GM19468 (cell line): Measurements from ENCODE around the gene TLE5.
"Not testable (repeated sequence)": the region's sequence is repeated elsewhere in the genome, so short reads cannot be mapped to it uniquely, and the experiment has no call there.

Experiments
- ATAC-seq: cut with Tn5 transposase; IDR thresholded peaks from one replicate; pipeline ENCODE4 v1.9.1; 2021; ENCODE audit warnings: mild to moderate bottlenecking, moderate library complexity, moderate number of reproducible peaks; ENCODE audit not compliant: unreplicated experiment; ENCODE audit errors: extremely low read depth

The TLE5 gene

DNA sequence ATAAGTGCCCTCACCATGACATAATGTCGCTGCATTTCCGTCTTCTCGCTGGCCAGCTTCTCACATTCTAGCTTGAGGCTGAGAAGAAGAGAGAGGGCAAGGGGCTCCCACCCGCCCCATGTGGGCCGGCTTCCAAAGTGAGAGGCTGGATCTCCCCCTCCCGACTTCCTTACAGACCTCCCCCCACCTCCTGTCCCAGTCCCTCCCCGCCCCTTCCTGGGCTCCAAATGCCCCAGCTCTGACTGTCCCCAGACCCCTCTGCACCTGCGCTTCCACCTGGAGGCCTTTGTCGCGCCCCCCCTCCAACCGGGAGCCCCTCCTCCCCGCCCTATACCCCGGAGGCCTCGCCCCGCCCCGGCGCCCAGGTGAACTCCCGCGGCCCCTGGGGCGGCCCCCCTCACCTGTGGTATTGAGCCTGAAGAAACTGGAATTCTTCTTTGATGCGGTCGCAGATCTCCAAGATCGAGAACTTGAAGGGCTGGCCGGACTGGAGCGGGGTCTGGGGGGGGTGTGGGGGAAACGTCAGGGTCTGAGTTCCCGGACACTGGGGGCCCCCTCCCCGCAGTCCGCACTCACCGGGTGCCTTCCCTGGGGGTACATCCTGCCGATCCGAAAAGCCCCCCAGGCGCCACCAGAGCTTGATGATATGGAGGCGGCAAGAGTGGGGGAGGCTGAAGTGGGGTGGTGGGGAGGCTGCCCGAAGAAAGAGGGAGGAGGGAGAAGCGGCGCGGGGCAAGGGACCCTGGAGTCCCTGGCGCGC lies 33.8 kb downstream of the TLE5 start:
- no peak for ATAC-seq

DNA sequence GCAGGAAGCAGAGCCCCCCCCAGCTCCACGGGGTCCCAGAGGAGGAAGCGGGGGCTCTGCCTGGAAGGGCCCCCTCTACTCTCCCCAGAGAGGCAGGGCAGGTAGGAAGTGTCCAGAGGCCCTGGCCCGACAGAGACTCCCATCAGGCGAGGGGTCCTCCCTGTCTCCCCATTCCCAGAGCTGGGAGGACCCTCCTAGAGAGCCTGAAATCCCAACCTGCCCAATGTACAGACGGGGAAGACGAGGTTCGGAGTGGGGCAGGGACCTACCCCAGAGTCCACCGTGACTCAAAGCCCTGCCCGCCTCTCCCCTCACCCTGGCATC lies 34.4 kb downstream of the TLE5 start:
- no peak for ATAC-seq

DNA sequence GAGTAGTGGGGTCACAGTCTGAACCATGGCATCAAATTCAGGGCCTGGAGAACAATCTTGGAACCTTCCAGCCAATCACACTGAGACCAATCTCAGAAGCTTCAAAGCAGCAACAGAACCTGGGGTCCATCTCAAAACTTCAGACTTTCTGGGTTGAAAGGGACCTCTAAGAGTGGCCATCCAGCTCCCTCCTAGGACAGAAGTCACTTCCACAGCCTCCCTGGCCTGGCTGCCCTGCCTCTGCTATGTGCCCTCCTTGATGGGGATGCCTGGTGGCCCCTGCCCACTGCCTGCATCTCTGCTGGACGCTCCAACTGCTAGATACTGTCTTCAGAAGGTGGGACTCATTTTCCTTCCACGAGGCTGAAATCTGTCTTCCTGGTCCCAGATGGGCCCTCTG lies 35.0 kb downstream of the TLE5 start:
- no peak for ATAC-seq

DNA sequence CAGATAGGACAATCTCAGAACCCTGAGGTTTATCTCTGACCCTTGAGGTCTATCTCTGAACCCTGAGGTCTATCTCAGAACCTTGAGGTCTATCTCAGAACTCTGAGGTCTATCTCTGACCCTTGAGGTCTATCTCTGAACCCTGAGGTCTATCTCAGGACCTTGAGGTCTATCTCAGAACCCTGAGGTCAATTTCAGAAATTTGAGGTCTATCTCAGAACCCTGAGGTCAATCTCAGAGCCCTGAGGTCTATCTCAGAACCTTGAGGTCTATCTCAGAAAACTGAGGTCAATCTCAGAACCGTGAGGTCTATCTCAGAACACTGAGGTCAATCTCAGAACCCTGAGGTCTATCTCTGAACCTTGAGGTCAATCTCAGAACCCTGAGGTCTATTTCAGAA lies 35.5 kb downstream of the TLE5 start:
- ATAC-seq: no peak

DNA sequence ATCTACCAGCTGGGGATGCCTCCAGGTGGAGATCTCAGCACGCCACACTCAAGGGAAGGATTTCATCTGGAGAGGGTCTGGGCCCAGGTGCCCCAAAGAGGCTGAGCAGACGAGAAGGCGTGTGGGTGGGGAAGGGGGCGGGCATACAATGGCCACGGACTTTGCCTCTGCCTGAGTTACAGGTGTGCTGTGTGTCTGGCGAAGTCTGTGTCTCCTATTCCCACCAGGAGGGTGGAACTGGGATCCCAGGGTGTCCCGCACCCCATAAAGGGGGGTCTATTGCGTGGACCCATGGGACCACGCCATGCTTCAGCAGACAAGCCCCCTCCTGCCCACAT lies 36.8 kb downstream of the TLE5 start:
- ATAC-seq: no peak

DNA sequence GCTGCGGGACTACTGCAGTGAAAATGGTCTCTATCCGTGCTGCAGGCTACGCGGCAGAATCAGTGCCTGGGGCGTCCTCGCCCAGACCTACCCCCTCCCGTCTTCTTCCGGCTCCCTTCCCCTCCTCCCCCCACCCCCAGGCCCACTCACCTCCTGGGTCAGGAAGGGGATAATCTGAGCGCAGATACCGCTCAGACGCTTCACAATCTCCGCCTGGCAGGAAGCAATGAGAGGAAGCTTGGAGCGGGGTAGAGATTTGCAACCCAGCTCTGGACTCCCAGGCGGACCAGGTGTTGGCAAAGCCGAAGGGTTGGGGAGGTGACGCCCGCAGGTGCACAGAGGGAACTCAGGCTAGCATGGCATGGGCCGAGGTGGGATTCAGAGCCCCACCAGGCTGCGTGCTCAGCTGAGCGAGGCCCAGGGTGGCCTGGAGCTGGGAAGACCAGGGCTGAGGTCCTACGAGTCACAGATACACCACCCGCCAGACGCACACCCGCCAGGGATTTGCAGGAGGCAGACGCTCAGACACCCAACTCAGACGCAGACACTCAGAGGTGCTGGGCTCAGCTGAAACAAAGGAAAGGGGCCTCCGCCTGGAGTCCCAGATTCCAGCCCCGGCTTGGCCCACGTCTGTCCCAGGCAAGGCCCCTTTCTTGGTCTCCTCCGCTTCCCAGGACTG lies 37.3 kb downstream of the TLE5 start:
- no peak for ATAC-seq

DNA sequence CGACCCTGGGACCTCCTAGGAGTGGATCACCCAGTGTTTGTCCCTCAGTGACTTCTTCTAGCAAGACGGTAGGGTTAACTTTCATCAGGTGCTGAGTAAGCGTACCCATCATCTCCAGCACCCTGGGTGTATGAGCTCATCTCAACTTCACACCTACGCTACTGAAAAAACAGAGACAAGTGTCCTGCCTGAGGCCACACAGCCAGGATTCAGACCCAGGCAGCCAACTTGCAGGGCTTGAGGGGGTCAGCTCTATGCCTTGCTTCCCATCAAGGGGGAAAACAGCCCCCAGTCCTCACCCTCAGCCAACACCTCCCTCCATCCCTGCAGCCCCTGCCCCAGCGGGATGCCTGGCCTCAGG lies 37.8 kb downstream of the TLE5 start:
- no peak for ATAC-seq

DNA sequence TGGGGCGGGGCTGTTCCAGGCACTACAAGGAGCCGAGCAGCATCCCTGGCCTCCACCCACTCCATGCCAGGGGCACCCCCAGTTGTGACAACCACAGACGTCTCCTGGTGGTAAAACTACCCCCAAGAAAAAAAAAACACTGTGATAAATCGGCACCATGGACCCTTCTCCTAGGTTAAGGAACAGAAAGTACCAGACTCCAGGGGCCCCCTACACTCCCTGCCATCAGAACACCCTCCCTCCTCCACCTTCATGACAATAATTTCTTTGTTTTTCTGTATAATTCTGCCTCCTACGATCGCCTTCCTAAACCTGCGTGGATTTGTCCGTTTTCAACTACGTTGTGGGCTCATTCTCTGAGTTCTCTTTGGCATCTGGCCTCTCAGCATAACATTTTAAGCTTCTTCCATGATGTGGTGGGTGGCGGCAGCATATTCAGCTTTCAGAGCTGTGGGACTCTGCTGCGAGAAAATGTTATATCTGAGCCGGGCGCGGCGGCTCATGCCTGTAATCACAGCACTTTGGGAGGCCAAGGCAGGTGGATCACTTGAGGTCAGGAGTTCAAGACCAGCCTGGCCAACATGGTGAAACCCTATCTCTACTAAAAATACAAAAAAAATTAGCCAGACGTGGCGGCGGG lies 41.9 kb downstream of the TLE5 start:
- ATAC-seq: no peak

DNA sequence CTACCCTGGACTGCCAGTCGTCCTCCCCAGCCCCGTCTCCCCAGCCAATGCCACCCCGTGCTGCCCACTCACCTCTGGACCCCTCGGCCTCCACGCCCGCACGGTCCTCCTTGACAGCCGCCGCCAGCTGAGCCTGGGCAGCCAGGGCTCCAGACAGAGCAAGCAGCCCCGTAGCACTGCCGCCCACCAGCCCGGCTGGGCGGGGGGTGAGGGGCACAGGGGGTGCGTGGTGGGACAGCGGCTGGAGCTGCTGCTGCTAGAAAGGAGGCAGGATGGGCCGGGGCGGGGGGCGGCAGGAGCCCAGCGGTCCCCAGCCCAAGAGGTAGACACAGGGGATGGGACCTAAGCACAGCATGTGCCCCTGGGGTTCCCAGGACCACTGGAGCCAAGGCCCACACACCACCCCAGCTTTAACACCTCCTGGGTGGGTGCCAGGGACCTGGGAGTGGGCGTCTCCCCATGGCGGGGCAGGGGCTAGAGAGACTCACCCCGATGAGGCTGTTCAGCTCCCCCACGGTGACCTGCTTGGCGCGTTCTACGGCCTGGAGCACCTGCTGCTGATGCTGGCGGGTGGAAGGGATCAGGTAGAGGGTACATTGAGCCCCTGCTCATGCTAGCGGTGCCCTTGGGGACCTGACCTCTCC lies 43.0 kb downstream of the TLE5 start:
- ATAC-seq: no peak

DNA sequence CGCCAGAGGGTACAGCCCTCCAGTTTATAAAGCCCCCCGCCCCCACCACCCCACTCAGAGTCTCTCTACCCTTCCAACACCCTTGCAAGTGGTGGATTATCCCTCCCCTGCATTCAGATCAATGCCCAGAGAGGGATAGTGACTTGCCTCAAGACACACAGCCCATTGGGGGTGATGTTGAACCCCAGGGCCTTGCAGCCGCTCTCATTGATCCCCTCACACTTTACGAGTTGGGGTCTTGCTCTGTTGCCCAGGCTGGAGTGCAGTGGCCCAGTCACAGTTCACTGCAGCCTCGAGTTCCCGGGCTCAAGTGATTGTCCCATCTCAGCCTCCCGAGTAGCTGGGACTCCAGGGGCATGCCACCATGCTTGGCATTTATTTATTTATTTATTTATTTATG lies 44.4 kb downstream of the TLE5 start:
- no peak for ATAC-seq

DNA sequence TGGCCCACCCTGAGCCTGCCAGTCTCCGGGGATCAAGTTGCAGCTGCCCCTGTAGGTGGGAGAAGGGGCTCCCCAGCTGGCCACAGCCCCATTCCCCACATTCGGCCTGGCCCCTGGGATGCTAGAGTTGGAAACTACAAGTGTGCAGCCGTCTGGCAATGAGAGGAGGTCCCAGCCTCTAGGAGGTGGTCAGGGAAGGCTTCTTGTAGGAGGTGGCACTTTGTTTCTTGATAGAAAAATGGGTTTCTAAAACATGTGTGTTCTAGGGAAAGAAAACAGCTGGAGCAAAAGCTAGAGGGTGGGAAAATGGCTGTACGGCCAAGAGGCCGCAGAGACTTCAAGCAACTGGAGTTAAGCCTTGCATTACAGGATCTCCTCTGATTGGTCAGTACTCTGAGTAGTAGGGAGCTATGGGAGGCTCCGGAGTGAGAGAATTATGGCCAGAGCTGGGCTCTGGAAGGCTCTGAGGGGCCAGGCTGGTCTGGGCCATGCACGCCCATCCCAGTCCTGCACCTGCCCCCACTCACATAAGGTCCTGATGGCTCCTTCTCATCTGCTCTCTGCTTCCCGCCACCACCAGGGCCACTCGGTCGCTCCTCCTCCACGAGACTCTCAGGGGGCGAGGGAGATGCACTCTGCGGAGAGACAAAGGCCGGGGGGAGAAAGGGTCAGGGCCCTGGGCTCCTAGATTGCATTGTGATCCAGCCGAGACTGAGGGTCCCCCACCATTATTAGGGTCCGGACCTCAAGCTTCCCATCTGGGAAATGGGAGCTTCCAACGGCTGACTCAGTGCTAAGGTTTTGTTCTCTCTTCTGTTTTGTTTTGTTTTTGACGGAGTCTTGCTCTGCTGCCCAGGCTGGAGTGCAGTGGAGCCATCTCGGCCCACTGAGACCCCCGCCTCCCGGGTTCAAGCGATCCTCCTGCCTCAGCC lies 46.9 kb downstream of the TLE5 start:
- no peak for ATAC-seq

DNA sequence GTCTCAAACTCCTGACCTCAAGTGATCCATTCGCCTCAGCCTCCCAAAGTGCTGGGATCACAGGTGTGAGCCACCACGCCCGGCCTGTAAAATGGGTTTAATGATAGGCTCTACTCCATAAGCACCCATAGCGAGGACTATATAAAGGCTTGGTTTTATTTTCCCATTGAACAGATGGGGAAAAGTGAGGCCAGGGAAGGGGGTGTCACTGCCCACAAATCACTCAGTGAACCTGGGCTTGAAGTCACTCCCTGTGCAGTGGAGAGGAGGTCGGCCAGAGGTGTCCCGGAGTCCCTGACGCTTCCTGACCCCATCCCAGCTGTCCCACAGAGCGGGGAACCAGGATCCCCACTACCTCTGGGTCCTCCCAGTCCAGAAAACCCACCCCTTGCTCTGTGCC lies 48.2 kb downstream of the TLE5 start:
- ATAC-seq: no peak

DNA sequence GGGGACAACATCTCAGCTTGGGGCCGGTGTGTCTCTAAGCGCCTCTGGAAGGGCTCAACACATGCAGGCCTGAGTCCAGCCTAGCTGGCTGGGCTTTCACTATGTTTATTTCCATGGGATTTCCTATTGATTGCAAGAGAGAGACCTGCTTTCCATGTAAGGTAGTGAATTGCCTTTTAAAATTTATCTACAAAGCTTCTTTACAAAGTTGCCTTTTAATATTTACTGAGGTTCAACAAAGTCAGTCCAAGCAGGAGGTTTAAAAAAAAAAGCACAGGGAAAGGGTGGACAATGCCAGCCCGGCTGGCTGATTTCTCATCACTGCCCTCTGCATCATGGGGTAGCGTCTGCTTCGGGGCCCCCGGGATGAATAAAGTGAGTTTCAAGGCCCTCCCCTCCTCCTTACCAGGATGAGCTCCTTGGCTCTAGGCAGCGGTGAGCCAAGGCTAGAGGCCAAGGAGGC lies 49.0 kb downstream of the TLE5 start:
- no peak for ATAC-seq

DNA sequence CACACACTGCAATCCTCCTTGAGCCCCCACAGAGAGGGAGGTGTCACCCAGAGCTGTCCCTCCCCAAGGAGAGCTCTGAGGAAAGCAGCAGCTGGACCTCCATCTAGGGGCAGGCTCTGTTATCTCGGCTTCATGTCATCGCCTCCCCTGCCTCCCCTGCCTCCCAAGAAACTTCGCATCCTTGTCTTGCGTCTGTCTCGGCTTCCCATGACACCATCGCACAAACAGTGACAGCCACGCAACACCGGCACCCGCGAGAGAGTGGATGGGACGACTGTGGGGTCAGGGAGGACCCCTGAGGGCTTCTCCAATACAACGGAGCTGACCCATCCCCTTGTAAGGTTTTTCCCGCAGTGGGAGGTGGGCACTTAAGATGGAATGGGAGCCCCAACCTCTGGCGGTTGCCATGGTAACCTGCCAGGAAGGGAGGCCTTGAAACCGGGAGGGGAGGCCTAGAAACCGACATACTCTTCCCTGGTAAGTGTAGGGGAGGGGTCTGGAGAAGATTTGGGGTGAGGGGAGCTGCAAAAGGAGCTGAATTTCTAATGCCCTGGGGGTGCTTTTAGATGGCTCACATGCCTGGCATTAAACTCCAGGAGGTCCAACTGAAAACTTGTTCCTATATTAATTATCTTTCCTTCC lies 49.6 kb downstream of the TLE5 start:
- no peak for ATAC-seq

DNA sequence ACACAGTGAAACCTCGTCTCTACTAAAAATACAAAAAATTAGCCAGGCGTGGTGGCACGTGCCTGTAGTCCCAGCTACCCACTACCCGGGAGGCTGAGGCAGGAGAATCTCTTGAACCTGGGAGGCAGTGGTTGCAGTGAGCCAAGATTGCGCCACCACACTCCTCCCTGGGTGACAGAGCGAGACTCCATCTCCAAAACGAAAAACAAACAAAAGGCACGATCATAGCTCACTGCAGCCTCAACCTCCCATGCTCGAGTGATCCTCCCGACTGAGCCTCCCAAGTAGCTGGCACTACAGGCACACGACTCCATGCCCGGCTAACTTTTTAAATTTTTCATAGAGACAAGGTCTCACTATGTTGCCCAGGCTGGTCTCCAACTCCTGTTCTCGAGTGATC lies 50.2 kb downstream of the TLE5 start:
- not testable (repeated sequence) for ATAC-seq

DNA sequence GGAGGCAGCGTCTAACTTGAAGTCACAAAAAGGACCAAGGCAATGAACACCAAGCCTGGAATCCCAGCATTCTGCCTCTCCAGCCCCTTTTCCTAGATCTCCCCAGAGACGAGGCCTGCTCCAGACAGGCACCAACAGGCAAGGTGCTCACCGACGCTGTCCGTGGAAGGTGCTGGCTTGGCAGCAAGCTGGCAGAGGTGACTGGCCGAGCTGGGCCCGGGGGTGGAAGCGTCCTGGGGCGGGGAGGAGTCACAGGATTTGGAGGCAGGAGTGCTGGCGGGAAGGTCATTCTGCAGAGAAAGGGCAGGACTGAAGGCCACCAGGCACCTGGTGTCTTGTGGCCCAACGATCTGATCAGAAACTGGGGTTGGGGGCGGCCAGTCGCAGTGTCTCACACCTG lies 51.4 kb downstream of the TLE5 start:
- ATAC-seq: no peak

DNA sequence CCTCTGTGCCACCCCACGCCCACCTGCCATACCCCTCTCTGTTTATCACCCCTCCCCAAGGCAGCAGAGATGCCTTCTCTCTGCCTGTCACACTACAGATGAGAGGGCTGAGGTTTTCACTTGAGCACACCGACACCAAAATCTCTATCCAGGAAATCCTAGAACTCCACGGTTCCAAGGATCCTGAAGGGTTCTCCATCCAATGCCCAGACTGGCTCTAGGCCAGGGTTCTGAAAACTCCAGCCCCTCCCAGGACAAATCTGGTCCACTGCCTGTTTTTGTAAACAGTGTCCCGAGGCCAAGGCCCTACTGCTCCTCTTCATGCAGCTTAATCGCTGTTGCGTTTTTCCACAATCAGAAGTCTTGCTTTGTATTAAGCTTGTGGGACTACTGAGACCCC lies 53.3 kb downstream of the TLE5 start:
- ATAC-seq: no peak

DNA sequence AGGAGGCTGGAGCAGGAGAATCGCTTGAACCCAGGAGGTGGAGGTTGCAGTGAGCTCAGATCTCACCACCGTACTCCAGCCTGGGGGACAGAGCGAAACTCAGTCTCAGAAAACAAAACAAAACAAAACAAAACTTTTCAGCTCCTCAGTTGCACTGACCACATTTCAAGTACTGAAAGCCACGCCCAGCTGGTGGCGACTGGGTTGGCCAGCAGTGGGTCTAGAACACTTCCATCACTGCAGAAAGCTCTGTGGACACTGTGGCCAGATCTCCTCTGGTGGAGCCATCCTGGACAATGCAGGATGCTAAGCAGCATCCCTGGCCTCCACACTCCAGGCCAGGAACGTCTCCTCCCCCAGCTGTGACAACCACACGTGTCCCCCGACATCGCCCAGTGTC lies 54.3 kb downstream of the TLE5 start:
- no peak for ATAC-seq

DNA sequence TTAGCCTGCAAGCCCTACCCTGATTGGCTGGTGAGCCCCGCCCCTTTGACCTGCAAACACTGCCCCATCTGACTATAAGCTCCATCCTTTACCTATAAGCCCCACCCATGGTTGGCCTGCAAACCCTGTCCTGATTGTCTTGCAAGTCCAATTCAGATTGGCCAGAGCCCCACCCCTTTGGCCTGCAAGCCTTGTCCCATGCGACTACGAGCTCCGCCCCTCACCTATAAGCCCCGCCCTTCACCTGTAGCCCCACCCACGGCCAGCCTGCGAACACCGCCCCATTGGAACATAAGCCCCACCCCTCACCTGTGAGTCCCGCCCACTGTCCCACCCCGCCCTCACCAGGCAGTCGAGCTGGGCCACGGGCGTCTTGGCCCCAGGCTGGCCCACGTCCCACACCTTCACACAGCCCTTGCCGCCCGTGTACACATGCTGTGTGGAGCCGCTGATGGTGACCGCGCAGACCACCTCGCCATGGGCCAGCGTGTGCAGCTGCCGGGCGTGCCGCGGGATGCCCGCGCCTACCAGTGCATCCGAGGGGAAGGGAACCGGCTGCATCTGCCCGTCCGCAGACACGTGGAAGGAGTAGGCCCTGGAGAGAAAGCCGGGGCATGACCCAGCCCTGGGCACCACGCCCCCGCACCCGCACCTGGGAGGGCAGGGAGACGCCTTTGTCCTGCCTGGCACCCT lies 56.1 kb downstream of the TLE5 start:
- no peak for ATAC-seq
